GM18508 (cell line): ENCODE measurements around the gene CD99L2.

ENCODE experiments used
- ATAC-seq: cut with Tn5 transposase; IDR thresholded peaks from one replicate; pipeline ENCODE4 v1.9.1; 2021; ENCODE audit warnings: moderate number of reproducible peaks; ENCODE audit not compliant: insufficient read depth, unreplicated experiment

CD99L2 gene

GRCh38 chrX:150898343-150899190, at the start of gene CD99L2:
CD99L2 (minus strand) TSS chrX:150898668; CDS start chrX:150898588, 80 bp downstream.
- ATAC-seq = no peak

GRCh38 chrX:150944233-150944632, 45.8 kb upstream of the CD99L2 start:
- ATAC-seq = no peak

GRCh38 chrX:150942942-150943594, 44.6 kb upstream of the CD99L2 start:
- ATAC-seq = no peak

- ATAC-seq = no peak
Observed at GRCh38 chrX:150941580-150941979, 43.1 kb upstream of the CD99L2 start.

GRCh38 chrX:150940844-150941495, 42.5 kb upstream of the CD99L2 start:
- no peak for ATAC-seq

- no peak for ATAC-seq
Observed at GRCh38 chrX:150936556-150936955, 38.1 kb upstream of the CD99L2 start.

- no peak for ATAC-seq
Observed at GRCh38 chrX:150935467-150935866, 37.0 kb upstream of the CD99L2 start.

- no peak for ATAC-seq
Observed at GRCh38 chrX:150934453-150934852, 36.0 kb upstream of the CD99L2 start.

GRCh38 chrX:150933945-150934350, 35.5 kb upstream of the CD99L2 start:
- no peak for ATAC-seq

- ATAC-seq = no peak
Observed at GRCh38 chrX:150929058-150929457, 30.6 kb upstream of the CD99L2 start.

- no peak for ATAC-seq
Observed at GRCh38 chrX:150926791-150927190, 28.3 kb upstream of the CD99L2 start.

- no peak for ATAC-seq
Observed at GRCh38 chrX:150926304-150926703, 27.8 kb upstream of the CD99L2 start.

- no peak for ATAC-seq
Observed at GRCh38 chrX:150919401-150919800, 20.9 kb upstream of the CD99L2 start.

- ATAC-seq = no peak
Observed at GRCh38 chrX:150913511-150913910, 15.0 kb upstream of the CD99L2 start.

- ATAC-seq = no peak
Observed at GRCh38 chrX:150907474-150907873, 9.0 kb upstream of the CD99L2 start.

- ATAC-seq = no peak
Observed at GRCh38 chrX:150906694-150907093, 8.2 kb upstream of the CD99L2 start.

- ATAC-seq = no peak
Observed at GRCh38 chrX:150905293-150905692, 6.8 kb upstream of the CD99L2 start.

GRCh38 chrX:150903110-150903508, 4.6 kb upstream of the CD99L2 start:
- ATAC-seq = no peak

- ATAC-seq = no peak
Observed at GRCh38 chrX:150902434-150903109, 4.1 kb upstream of the CD99L2 start.

GRCh38 chrX:150899191-150899757, 806 bp upstream of the CD99L2 start:
- no peak for ATAC-seq
